Loucy (cell line): ENCODE results near the gene KCNJ3.

ENCODE experiments used
- H2AFZ ChIP-seq: fragments of 200-600 bp; sonication (generic); 2 replicates; pipeline ENCODE4 v1.6.0; 2016; ENCODE audit warnings: antibody characterized with exemption, mild to moderate bottlenecking, low read length, moderate library complexity
- H3F3A ChIP-seq: fragments of 200-600 bp; 2 replicates; pipeline ENCODE4 v1.6.0; 2016; ENCODE audit warnings: antibody characterized with exemption, low read depth, mild to moderate bottlenecking
- H3K27me3 ChIP-seq: fragments of 200-600 bp; sonication (generic); 2 replicates; pipeline ENCODE4 v1.6.1; 2014; ENCODE audit warnings: low read length, mild to moderate bottlenecking; ENCODE audit not compliant: insufficient read depth, poor library complexity, severe bottlenecking
- H3K36me3 ChIP-seq: fragments of 200-600 bp; sonication (generic); 2 replicates; pipeline ENCODE4 v1.6.1; 2016; ENCODE audit warnings: low read length; ENCODE audit not compliant: insufficient read depth
- H3K4me1 ChIP-seq: fragments of 200-600 bp; sonication (generic); 2 replicates; pipeline ENCODE4 v1.5.1; 2014; ENCODE audit warnings: low read length, mild to moderate bottlenecking; ENCODE audit not compliant: insufficient read depth, poor library complexity, severe bottlenecking
- H3K4me2 ChIP-seq: fragments of 200-600 bp; sonication (generic); 2 replicates; pipeline ENCODE4 v1.6.0; 2014; ENCODE audit warnings: antibody characterized with exemption, low read length, low read depth, mild to moderate bottlenecking; ENCODE audit not compliant: poor library complexity, severe bottlenecking
- H3K4me3 ChIP-seq: fragments of 200-600 bp; sonication (generic); 2 replicates; pipeline ENCODE4 v1.5.1; 2014; ENCODE audit warnings: low read length, mild to moderate bottlenecking, mixed read lengths; ENCODE audit not compliant: poor library complexity, severe bottlenecking
- H3K79me2 ChIP-seq: fragments of 200-600 bp; sonication (generic); 2 replicates; pipeline ENCODE4 v1.6.1; 2014; ENCODE audit warnings: low read length; ENCODE audit not compliant: insufficient read depth
- H3K9ac ChIP-seq: fragments of 200-600 bp; sonication (generic); 2 replicates; pipeline ENCODE4 v1.6.0; 2014; ENCODE audit warnings: mild to moderate bottlenecking, low read depth, low read length, moderate library complexity; ENCODE audit not compliant: poor library complexity, severe bottlenecking
- H3K9me2 ChIP-seq: fragments of 200-600 bp; sonication (generic); replicated peaks from 2 replicates; pipeline ENCODE4 v1.6.1; 2016; ENCODE audit warnings: low read depth, low read length, mixed read lengths
- H3K9me3 ChIP-seq: fragments of 200-600 bp; sonication (generic); 2 replicates; pipeline ENCODE4 v1.6.1; 2014; ENCODE audit warnings: mild to moderate bottlenecking, antibody characterized with exemption, low read length, low read depth; ENCODE audit not compliant: insufficient read depth
- H4K20me1 ChIP-seq: fragments of 200-600 bp; sonication (generic); 2 replicates; pipeline ENCODE4 v1.6.0; 2014; ENCODE audit warnings: antibody characterized with exemption, low read length, mild to moderate bottlenecking; ENCODE audit not compliant: insufficient read depth, poor library complexity, severe bottlenecking
- EZH2phosphoT487 ChIP-seq: fragments of 200-600 bp; IDR thresholded peaks from 2 replicates; pipeline ENCODE4 v1.6.1; 2018; ENCODE audit warnings: antibody characterized with exemption, mild to moderate bottlenecking, moderate library complexity, borderline replicate concordance
- TF ChIP-seq, protein P1 (sequence below): fragments of 200-600 bp; sonication (generic); conservative IDR thresholded peaks from 2 replicates; pipeline ENCODE4 v1.5.1; 2014; ENCODE audit warnings: mild to moderate bottlenecking, antibody characterized with exemption, low read length

Gene KCNJ3, protein sequence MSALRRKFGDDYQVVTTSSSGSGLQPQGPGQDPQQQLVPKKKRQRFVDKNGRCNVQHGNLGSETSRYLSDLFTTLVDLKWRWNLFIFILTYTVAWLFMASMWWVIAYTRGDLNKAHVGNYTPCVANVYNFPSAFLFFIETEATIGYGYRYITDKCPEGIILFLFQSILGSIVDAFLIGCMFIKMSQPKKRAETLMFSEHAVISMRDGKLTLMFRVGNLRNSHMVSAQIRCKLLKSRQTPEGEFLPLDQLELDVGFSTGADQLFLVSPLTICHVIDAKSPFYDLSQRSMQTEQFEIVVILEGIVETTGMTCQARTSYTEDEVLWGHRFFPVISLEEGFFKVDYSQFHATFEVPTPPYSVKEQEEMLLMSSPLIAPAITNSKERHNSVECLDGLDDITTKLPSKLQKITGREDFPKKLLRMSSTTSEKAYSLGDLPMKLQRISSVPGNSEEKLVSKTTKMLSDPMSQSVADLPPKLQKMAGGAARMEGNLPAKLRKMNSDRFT

DNA sequence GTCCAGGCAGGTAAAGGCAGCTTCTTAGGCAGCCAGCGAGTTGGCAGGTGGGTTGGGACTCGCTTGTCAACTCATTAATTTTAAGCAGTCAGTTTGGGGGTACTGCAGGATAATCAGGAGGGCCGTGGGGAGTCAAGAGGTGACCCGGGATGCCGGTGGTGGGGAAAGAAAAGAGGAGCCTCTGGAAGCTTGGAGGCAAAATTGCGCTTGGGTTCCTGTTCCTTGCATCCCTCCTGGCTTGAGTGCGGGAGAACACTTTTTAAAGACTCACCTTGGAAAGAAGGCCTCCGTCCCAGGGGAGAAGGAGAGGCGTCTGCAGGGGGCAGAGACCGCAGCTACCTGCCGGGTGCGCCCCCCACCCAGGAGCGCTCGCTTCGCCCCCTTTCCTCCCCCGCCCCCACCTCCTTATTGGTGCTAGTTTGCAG, at the start of gene KCNJ3:
Gene KCNJ3 (plus strand): TSS at position 400 of the 425 bp plus-strand sequence. CDS start 81 bp downstream, outside the sequence.
- H3K79me2 ChIP-seq: no peaks in the 10 kb centered on the region
- H3K27me3 ChIP-seq: no peaks in the 10 kb centered on the region
- H4K20me1 ChIP-seq: no peaks in the 10 kb centered on the region
- H3K4me3 ChIP-seq: no peak within 1 kb of the TSS
- no peaks in the 10 kb centered on the region for H3F3A ChIP-seq
- no peak within 1 kb of the TSS for H2AFZ ChIP-seq
- no peaks in the 10 kb centered on the region for H3K9me3 ChIP-seq
- H3K4me1 ChIP-seq: no peaks in the 10 kb centered on the region
- H3K9ac ChIP-seq: no peak within 1 kb of the TSS
- H3K9me2 ChIP-seq: no peaks in the 10 kb centered on the region
- H3K36me3 ChIP-seq: no peaks in the 10 kb centered on the region
- H3K4me2 ChIP-seq: no peak within 1 kb of the TSS
- TF ChIP-seq EZH2phosphoT487: no peak

DNA sequence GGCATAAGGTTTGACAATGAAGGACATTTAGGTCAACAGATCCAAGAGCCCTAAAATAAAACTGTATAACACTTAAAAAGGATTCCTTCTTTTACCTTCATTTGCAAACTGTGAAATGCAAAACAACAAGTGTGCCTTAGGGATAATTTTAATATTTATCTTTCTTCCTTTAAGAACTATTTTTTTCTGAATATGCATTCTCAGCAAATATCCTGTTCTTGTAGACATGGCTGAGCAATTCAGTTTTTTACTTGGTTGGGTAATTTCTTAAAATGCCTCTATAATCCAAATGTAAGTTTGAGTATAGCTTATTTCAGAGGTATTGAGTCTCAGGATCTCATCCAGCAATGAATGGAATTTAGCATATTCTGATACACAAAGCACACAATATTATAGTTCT, 43.0 kb upstream of the KCNJ3 start:
- no peak overlapping the region for H3K4me2 ChIP-seq
- H3K4me3 ChIP-seq: no peak overlapping the region
- no peak overlapping the region for H2AFZ ChIP-seq
- H3K9ac ChIP-seq: no peak overlapping the region
- H3K4me1 ChIP-seq: no peaks in the 10 kb centered on the region
- no peak for TF ChIP-seq EZH2phosphoT487
- TF ChIP-seq, protein P1, sequence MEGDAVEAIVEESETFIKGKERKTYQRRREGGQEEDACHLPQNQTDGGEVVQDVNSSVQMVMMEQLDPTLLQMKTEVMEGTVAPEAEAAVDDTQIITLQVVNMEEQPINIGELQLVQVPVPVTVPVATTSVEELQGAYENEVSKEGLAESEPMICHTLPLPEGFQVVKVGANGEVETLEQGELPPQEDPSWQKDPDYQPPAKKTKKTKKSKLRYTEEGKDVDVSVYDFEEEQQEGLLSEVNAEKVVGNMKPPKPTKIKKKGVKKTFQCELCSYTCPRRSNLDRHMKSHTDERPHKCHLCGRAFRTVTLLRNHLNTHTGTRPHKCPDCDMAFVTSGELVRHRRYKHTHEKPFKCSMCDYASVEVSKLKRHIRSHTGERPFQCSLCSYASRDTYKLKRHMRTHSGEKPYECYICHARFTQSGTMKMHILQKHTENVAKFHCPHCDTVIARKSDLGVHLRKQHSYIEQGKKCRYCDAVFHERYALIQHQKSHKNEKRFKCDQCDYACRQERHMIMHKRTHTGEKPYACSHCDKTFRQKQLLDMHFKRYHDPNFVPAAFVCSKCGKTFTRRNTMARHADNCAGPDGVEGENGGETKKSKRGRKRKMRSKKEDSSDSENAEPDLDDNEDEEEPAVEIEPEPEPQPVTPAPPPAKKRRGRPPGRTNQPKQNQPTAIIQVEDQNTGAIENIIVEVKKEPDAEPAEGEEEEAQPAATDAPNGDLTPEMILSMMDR: no peak
- H4K20me1 ChIP-seq: no peaks in the 10 kb centered on the region
- no peaks in the 10 kb centered on the region for H3K79me2 ChIP-seq
- no peaks in the 10 kb centered on the region for H3K9me3 ChIP-seq
- no peaks in the 10 kb centered on the region for H3K9me2 ChIP-seq
- no peaks in the 10 kb centered on the region for H3K36me3 ChIP-seq
- no peaks in the 10 kb centered on the region for H3F3A ChIP-seq
- H3K27me3 ChIP-seq: no peaks in the 10 kb centered on the region

DNA sequence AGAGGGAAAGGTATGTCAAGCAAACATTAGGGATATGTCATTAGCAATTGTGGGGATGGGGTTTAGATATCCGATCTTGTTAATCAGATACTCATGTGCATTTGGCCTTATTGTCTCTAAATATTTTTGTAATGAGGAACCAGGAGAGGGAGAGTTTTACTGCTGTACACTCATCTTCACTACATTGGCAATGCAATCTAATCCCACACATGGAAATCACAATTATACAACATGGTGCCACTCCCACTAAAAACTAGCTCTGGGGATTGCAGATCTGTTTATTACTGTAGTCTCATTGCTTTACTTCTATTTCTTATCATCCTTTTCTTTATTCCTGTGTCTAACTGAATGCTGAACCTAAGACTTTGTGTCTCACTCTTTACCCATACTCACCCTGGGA, 39.6 kb upstream of the KCNJ3 start:
- Histone ChIP-seq H3K9ac (no peak overlapping the region), H3K9me3 (no peaks in the 10 kb centered on the region), H3K27me3 (no peaks in the 10 kb centered on the region), H3K9me2 (no peaks in the 10 kb centered on the region), H3K4me1 (no peaks in the 10 kb centered on the region), H3K79me2 (no peaks in the 10 kb centered on the region), H4K20me1 (no peaks in the 10 kb centered on the region), H3K4me2 (no peak overlapping the region), H3K36me3 (no peaks in the 10 kb centered on the region), H2AFZ (no peak overlapping the region), H3F3A (no peaks in the 10 kb centered on the region), H3K4me3 (no peak overlapping the region)
- TF ChIP-seq, protein P1: no peak
- TF ChIP-seq EZH2phosphoT487: no peak

DNA sequence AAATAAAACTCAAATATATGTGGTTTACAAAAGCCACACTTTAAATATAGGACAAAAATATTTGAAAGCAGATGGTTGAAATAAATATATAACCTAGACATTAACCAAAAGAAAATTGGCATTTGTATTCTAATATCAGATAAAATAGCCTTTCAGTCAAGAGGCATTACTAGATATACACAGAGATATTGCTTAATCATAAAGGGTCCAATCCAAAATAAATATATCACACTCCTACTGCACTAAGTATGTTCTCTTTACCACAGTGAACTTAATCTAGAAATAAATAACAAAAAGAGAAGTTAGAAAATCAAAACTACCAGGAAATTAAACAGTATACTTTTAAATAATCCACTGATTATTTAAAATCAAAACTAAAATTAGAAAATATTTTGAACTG, 34.2 kb upstream of the KCNJ3 start:
- Histone ChIP-seq H3K4me3 (no peak overlapping the region), H3K36me3 (no peaks in the 10 kb centered on the region), H3F3A (no peaks in the 10 kb centered on the region), H3K9me2 (no peaks in the 10 kb centered on the region), H3K4me2 (no peak overlapping the region), H3K4me1 (no peaks in the 10 kb centered on the region), H3K9ac (no peak overlapping the region), H2AFZ (no peak overlapping the region), H3K79me2 (no peaks in the 10 kb centered on the region), H4K20me1 (no peaks in the 10 kb centered on the region), H3K9me3 (no peaks in the 10 kb centered on the region), H3K27me3 (no peaks in the 10 kb centered on the region)
- TF ChIP-seq EZH2phosphoT487: no peak
- TF ChIP-seq, protein P1: no peak
